Lower leg skin (tissue), 3 donors: ENCODE measurements around the gene ACO2.

ENCODE experiments used
- POLR2A ChIP-seq, 2 donors: fragments of 450-650 bp; IDR thresholded peaks; one replicate each; pipeline ENCODE4 v1.6.1; 2016 to 2017; ENCODE audit warnings: antibody characterized with exemption in 2 of 2, mild to moderate bottlenecking in 1 of 2, moderate library complexity in 1 of 2
- TF ChIP-seq, protein P1 (sequence below), 3 donors: fragments of 450-650 bp; IDR thresholded peaks; one replicate each; pipeline ENCODE4 v1.5.1; 2016; ENCODE audit warnings: antibody characterized with exemption in 3 of 3, mild to moderate bottlenecking in 3 of 3, moderate library complexity in 2 of 3

DNA sequence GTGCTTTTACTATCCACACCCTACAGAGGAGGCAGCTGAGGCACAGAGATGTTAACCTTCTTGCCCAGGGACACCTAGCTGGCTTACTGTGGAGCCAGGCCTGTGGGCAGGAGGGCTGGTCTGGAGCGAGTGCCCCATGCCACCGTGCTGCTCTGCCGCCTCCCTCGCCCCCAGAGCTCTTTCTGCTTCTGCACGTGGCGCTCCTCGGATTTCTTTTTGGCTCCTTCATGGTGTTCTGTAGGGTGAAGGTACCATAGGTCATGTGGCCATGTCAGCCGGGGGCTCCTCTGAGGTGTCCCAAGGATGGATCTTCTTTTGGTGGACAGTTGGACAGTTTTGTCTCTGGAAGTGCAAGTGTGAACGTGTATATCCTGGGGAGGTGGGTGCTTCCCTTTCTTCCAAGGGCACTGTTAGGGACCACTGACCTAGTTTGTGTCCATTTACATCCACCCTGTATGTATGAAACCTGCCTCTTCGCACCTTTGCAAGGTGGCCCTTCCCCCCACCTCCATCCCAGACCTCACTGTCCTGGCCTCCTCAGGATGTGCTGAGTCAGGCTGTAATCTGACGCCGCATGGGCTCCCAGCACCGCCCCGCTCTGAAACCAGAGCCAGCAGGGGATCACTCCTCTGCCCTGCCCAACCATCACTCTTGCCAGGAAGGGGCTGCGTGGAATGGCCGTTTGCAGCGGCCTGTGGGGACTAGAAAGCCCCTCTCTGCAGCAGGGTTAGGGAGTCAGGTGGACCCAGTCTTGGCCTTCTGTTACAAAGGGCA is 43.7 kb downstream of the ACO2 start:
- TF ChIP-seq, protein P1, sequence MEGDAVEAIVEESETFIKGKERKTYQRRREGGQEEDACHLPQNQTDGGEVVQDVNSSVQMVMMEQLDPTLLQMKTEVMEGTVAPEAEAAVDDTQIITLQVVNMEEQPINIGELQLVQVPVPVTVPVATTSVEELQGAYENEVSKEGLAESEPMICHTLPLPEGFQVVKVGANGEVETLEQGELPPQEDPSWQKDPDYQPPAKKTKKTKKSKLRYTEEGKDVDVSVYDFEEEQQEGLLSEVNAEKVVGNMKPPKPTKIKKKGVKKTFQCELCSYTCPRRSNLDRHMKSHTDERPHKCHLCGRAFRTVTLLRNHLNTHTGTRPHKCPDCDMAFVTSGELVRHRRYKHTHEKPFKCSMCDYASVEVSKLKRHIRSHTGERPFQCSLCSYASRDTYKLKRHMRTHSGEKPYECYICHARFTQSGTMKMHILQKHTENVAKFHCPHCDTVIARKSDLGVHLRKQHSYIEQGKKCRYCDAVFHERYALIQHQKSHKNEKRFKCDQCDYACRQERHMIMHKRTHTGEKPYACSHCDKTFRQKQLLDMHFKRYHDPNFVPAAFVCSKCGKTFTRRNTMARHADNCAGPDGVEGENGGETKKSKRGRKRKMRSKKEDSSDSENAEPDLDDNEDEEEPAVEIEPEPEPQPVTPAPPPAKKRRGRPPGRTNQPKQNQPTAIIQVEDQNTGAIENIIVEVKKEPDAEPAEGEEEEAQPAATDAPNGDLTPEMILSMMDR (IDR thresholded peaks at IDR 0.05) = no peak
- TF ChIP-seq POLR2A (IDR thresholded peaks at IDR 0.05) = no peak
